ENCODE results near the gene PCNX1. TPM values are rescaled to one million over a fixed set of nuclear protein-coding genes. Genes with fewer than 3 reads are reported as not detected.

The PCNX1 gene
- total RNA-seq, 4 donors from 2014 or later, result 47.1 to 73.6 (median 66.2) TPM

- no peak for ATAC-seq
- WGBS, 2 donors (ENCODE audit: low coverage in 1 of 2), result 91 to 100% methylated on average over 1 of the region's 1 CpG
- no peaks in the 10 kb centered on the region for H3K27me3 ChIP-seq
These were observed 162.9 kb downstream of the PCNX1 start for GRCh38 chr14:71070169-71070568.

GRCh38 chr14:71071042-71071441, 163.8 kb downstream of the PCNX1 start:
- no peak for ATAC-seq
- Histone ChIP-seq H3K36me3 (peaks cover 0 to 86% of the 10 kb centered on the region in 2 donors), H3K27ac (no peak overlapping the region), H3K4me1 (no peaks in the 10 kb centered on the region), H3K27me3 (no peaks in the 10 kb centered on the region), H3K9me3 (no peaks in the 10 kb centered on the region), H3K4me3 (no peak overlapping the region)
- no peak for TF ChIP-seq POLR2AphosphoS5 (IDR thresholded peaks at IDR 0.05)
- 67 to 100% methylated on average over 1 of the region's 1 CpG for WGBS, 2 donors (ENCODE audit: low coverage in 1 of 2)

More at GRCh38 chr14:71070169-71070568, 162.9 kb downstream of the PCNX1 start:
- H3K36me3 ChIP-seq, result peaks cover 0 to 84% of the 10 kb centered on the region in 2 donors
- H3K4me1 ChIP-seq, result no peaks in the 10 kb centered on the region
- H3K4me3 ChIP-seq, result no peak overlapping the region
- no peak for TF ChIP-seq POLR2AphosphoS5 (IDR thresholded peaks at IDR 0.05)
- TF ChIP-seq CTCF (IDR thresholded peaks at IDR 0.05), result no peak
- no peak for TF ChIP-seq POLR2A (IDR thresholded peaks at IDR 0.05)
- TF ChIP-seq EP300 (IDR thresholded peaks at IDR 0.05), result no peak
- H3K9me3 ChIP-seq, result no peaks in the 10 kb centered on the region
- no peak overlapping the region for H3K27ac ChIP-seq

GRCh38 chr14:71076462-71077092, 169.3 kb downstream of the PCNX1 start:
- no peak for TF ChIP-seq POLR2AphosphoS5 (IDR thresholded peaks at IDR 0.05)
- TF ChIP-seq POLR2A (IDR thresholded peaks at IDR 0.05), result no peak
- no peak for TF ChIP-seq EP300 (IDR thresholded peaks at IDR 0.05)
- TF ChIP-seq CTCF (IDR thresholded peaks at IDR 0.05), result no peak
- no peak for ATAC-seq
- H3K4me3 ChIP-seq, result no peak overlapping the region
- no peak overlapping the region for H3K27ac ChIP-seq
- H3K9me3 ChIP-seq, result peaks cover 0 to 14% (median 0%) of the 10 kb centered on the region in 3 donors
- no peaks in the 10 kb centered on the region for H3K27me3 ChIP-seq
- no peaks in the 10 kb centered on the region for H3K4me1 ChIP-seq
- peaks cover 13 to 80% of the 10 kb centered on the region in 2 donors for H3K36me3 ChIP-seq
- 100% methylated on average over 1 of the region's 1 CpG for WGBS, 2 donors (ENCODE audit: low coverage in 1 of 2)

GRCh38 chr14:71078500-71078899, 171.2 kb downstream of the PCNX1 start:
- TF ChIP-seq POLR2A (IDR thresholded peaks at IDR 0.05) (no peak), CTCF (IDR thresholded peaks at IDR 0.05) (no peak), POLR2AphosphoS5 (IDR thresholded peaks at IDR 0.05) (no peak)
- peaks cover 13 to 70% of the 10 kb centered on the region in 2 donors for H3K36me3 ChIP-seq
- H3K4me3 ChIP-seq, result no peak overlapping the region
- ATAC-seq, result no peak
- peaks cover 0 to 14% (median 0%) of the 10 kb centered on the region in 3 donors for H3K9me3 ChIP-seq
- WGBS, 2 donors (ENCODE audit: low coverage in 1 of 2), result 96 to 100% methylated on average over 2 of the region's 2 CpGs
- no peaks in the 10 kb centered on the region for H3K4me1 ChIP-seq
- H3K27ac ChIP-seq, result no peak overlapping the region
- H3K27me3 ChIP-seq, result no peaks in the 10 kb centered on the region

GRCh38 chr14:71086567-71086966, 179.3 kb downstream of the PCNX1 start:
- 93 to 95% methylated on average over 6 to 7 of the region's 7 CpGs for WGBS, 2 donors (ENCODE audit: low coverage in 1 of 2)
- H3K36me3 ChIP-seq, result peaks cover 0 to 69% of the 10 kb centered on the region in 2 donors
- H3K4me3 ChIP-seq, result no peak overlapping the region
- no peaks in the 10 kb centered on the region for H3K4me1 ChIP-seq
- no peaks in the 10 kb centered on the region for H3K27me3 ChIP-seq
- H3K9me3 ChIP-seq, result no peaks in the 10 kb centered on the region
- no peak for ATAC-seq
- no peak overlapping the region for H3K27ac ChIP-seq
- TF ChIP-seq CTCF (IDR thresholded peaks at IDR 0.05) (no peak), EP300 (IDR thresholded peaks at IDR 0.05) (no peak), POLR2A (IDR thresholded peaks at IDR 0.05) (no peak), POLR2AphosphoS5 (IDR thresholded peaks at IDR 0.05) (no peak)
